Esophagus muscularis mucosa (tissue), 4 donors: ENCODE measurements around the gene SPIRE1.
A peak's percentile ranks its signal among the peaks of the same experiment; 100 is the strongest.

Experiments
- EP300 ChIP-seq: sonication (generic); formaldehyde crosslinking; IDR thresholded peaks from one replicate; pipeline ENCODE4 v1.6.1; 2017; ENCODE audit warnings: antibody characterized with exemption
- POLR2A ChIP-seq: fragments of 450-650 bp; IDR thresholded peaks from one replicate; pipeline ENCODE4 v1.6.1; 2017; ENCODE audit warnings: antibody characterized with exemption, moderate library complexity, mild to moderate bottlenecking, low read depth
- POLR2AphosphoS5 ChIP-seq, 2 donors: sonication (generic); formaldehyde crosslinking; IDR thresholded peaks; one replicate each; pipeline ENCODE4 v1.6.1; 2017; ENCODE audit warnings: antibody characterized with exemption in 2 of 2
- TF ChIP-seq, protein P1 (sequence below), 3 experiments: fragments of 200-600 bp in 2 of 3; fragments of 450-650 bp in 1 of 3; sonication (generic) in 2 of 3; IDR thresholded peaks; one replicate each; pipeline ENCODE4 v1.5.1; 2017 to 2019; ENCODE audit warnings: antibody characterized with exemption in 3 of 3, mild to moderate bottlenecking in 2 of 3, moderate library complexity in 1 of 3

DNA sequence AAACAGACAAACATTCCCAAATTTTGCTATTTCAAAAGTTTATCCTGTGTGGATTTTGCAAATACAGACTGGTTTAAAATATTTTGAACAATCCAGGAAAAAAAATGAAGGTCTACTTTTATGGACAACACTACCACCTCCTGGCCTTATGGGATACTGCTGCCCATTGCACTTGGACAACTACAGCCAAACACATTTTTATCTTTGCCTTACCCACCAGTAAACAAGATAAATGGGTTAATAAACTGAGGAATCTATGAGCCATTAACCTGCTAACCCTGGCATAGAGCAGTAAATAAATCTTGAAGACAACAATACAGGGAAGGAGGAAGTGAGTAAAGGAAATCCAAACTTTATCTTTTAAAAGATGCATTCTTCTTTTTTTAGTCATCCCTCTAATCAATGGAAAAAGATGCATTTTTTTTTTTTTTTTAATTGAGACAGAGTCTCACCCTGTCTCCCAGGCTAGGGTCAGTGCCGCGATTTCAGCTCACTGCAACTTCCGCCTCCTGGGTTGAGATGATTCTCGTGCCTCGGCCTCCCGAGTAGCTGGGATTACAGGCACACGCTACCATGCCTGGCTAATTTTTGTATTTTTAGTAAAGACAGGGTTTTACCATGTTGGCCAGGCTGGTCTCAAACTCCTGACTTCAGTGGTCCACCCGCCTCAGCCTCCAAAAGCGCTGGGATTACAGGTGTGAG is 2.1 kb upstream of the SPIRE1 start:
- TF ChIP-seq, protein P1, sequence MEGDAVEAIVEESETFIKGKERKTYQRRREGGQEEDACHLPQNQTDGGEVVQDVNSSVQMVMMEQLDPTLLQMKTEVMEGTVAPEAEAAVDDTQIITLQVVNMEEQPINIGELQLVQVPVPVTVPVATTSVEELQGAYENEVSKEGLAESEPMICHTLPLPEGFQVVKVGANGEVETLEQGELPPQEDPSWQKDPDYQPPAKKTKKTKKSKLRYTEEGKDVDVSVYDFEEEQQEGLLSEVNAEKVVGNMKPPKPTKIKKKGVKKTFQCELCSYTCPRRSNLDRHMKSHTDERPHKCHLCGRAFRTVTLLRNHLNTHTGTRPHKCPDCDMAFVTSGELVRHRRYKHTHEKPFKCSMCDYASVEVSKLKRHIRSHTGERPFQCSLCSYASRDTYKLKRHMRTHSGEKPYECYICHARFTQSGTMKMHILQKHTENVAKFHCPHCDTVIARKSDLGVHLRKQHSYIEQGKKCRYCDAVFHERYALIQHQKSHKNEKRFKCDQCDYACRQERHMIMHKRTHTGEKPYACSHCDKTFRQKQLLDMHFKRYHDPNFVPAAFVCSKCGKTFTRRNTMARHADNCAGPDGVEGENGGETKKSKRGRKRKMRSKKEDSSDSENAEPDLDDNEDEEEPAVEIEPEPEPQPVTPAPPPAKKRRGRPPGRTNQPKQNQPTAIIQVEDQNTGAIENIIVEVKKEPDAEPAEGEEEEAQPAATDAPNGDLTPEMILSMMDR (IDR thresholded peaks at IDR 0.05), result peak; percentile 94 to 95 (median 95)
- no peak for TF ChIP-seq EP300
- no peak for TF ChIP-seq POLR2A
- TF ChIP-seq POLR2AphosphoS5 (IDR thresholded peaks at IDR 0.05), result no peak
